GM12878 (cell line): ENCODE data around the gene ARIH2. TPM values are rescaled to one million over a fixed set of nuclear protein-coding genes. Genes with fewer than 3 reads are reported as not detected.

ENCODE experiments used
- ATAC-seq: fragments of 200-7000 bp; cut with Tn5 transposase; 3 replicates; pipeline ENCODE4 v1.9.1; 2020; ENCODE audit warnings: mild to moderate bottlenecking, moderate library complexity
- BruUV-seq: library from RNA; stranded (reverse); fragments of 400-500 nt; replicated peaks from 2 replicates; lab custom pipeline; 2021; lab: Mats Ljungman, UMichigan
- CTCF ChIA-PET: fragments of 300-600 bp; sonication (Branson Sonifier 250); formaldehyde crosslinking; extraction: SDS; loops from one replicate; lab custom pipeline; 2021; ENCODE audit warnings: inconsistent platforms; lab: Yijun Ruan, JAX
- POLR2A ChIA-PET: fragments of 350-600 bp; formaldehyde crosslinking; extraction: SDS; loops from one replicate; lab custom pipeline; 2021; ENCODE audit warnings: inconsistent platforms; lab: Charles Lee
- RAD21 ChIA-PET: fragments of 300-600 bp; sonication (Branson Sonifier 250); formaldehyde crosslinking; loops from one replicate; lab custom pipeline; 2023; ENCODE audit warnings: antibody characterized with exemption; ENCODE audit not compliant: unreplicated experiment; lab: Charles Lee
- SMC1A ChIA-PET: fragments of 300-600 bp; sonication (Branson Sonifier 250); formaldehyde crosslinking; loops from one replicate; lab custom pipeline; 2023; ENCODE audit not compliant: unreplicated experiment, uncharacterized antibody; lab: Charles Lee
- DNase-seq: peaks from one replicate; pipeline ENCODE4 v3.0.0-alpha.2; 2011; ENCODE audit warnings: low read depth, low spot score
- FAIRE-seq: peaks from 3 replicates; lab custom pipeline; 2011; peaks lifted over from hg19 to GRCh38; lab: Jason Lieb, UNC
- H2AFZ ChIP-seq: 2 replicates; pipeline ENCODE4 v1.6.0; 2011; ENCODE audit warnings: low read depth, low read length, control low read depth; ENCODE audit not compliant: control insufficient read depth
- H3K27ac ChIP-seq: 2 replicates; pipeline ENCODE4 v1.5.1; 2011; ENCODE audit warnings: control low read depth; ENCODE audit not compliant: control insufficient read depth, insufficient read depth
- H3K27me3 ChIP-seq, 2 experiments: replicated peaks in 1 of 2; 2 replicates each; pipeline versions ENCODE4 v1.6.0 to v1.6.1; 2011; ENCODE audit warnings: low read length in 1 of 2; ENCODE audit not compliant: control insufficient read depth in 2 of 2, insufficient read depth in 2 of 2
- H3K36me3 ChIP-seq, 2 experiments: 2 replicates each; pipeline ENCODE4 v1.5.1; 2011; ENCODE audit warnings: low read length in 1 of 2; ENCODE audit not compliant: control insufficient read depth in 2 of 2, insufficient read depth in 2 of 2
- H3K4me1 ChIP-seq: 2 replicates; pipeline ENCODE4 v1.6.1; 2011; ENCODE audit warnings: mild to moderate bottlenecking, low read length, moderate library complexity, mixed read lengths; ENCODE audit not compliant: control insufficient read depth, insufficient read depth
- H3K4me2 ChIP-seq: 2 replicates; pipeline ENCODE4 v1.6.0; 2011; ENCODE audit warnings: control low read depth; ENCODE audit not compliant: control insufficient read depth, insufficient read depth
- H3K4me3 ChIP-seq: fragments of 200-600 bp; sonication (generic); 2 replicates; pipeline ENCODE4 v1.5.1; 2016
- H3K79me2 ChIP-seq: 2 replicates; pipeline ENCODE4 v1.6.0; 2011; ENCODE audit warnings: low read length; ENCODE audit not compliant: control insufficient read depth, insufficient read depth
- H3K9ac ChIP-seq: 2 replicates; pipeline ENCODE4 v1.8.0; 2011; ENCODE audit warnings: low read length, control low read depth, mixed read lengths; ENCODE audit not compliant: control insufficient read depth, insufficient read depth
- H3K9me3 ChIP-seq: replicated peaks from 3 replicates; pipeline ENCODE4 v1.5.1; 2011; ENCODE audit warnings: mild to moderate bottlenecking, low read length; ENCODE audit not compliant: control insufficient read depth, insufficient read depth
- H4K20me1 ChIP-seq: 2 replicates; pipeline ENCODE4 v1.6.0; 2011; ENCODE audit not compliant: control insufficient read depth, insufficient read depth
- CBX3 ChIP-seq: fragments of 200-600 bp; sonication (generic); IDR thresholded peaks from 2 replicates; pipeline ENCODE4 v1.6.1; 2016; ENCODE audit warnings: low read depth, borderline replicate concordance
- CBX5 ChIP-seq: sonication (generic); IDR thresholded peaks from 2 replicates; pipeline ENCODE4 v1.6.1; 2016; ENCODE audit warnings: low read depth, moderate library complexity, mild to moderate bottlenecking, inconsistent platforms
- CHD4 ChIP-seq: fragments of 200-600 bp; sonication (generic); IDR thresholded peaks from 2 replicates; pipeline ENCODE4 v1.6.1; 2016; ENCODE audit warnings: mild to moderate bottlenecking
- EGR1 ChIP-seq, 2 experiments: IDR thresholded peaks; 1 replicate in 1 of 2; 2 replicates in 1 of 2; pipeline ENCODE4 v1.6.1; 2011 to 2012; ENCODE audit warnings: low read depth in 2 of 2, low read length in 2 of 2, borderline replicate concordance in 1 of 2, mild to moderate bottlenecking in 1 of 2, moderate library complexity in 1 of 2
- ESRRA ChIP-seq: IDR thresholded peaks from 2 replicates; pipeline ENCODE4 v1.6.1; 2012; ENCODE audit warnings: mild to moderate bottlenecking, low read length, improper control_type of control experiment
- HDAC6 ChIP-seq: fragments of 200-600 bp; sonication (generic); IDR thresholded peaks from one replicate; pipeline ENCODE4 v1.8.0; 2017; ENCODE audit warnings: antibody characterized with exemption; ENCODE audit not compliant: unreplicated experiment
- MYB ChIP-seq: fragments of 150-350 bp; IDR thresholded peaks from 2 replicates; pipeline ENCODE4 v1.6.1; 2014; ENCODE audit warnings: mild to moderate bottlenecking, low read depth, low read length, borderline replicate concordance
- NFXL1 ChIP-seq: fragments of 450-650 bp; IDR thresholded peaks from 2 replicates; pipeline ENCODE4 v1.6.1; 2017; ENCODE audit warnings: antibody characterized with exemption, mild to moderate bottlenecking, borderline replicate concordance
- PML ChIP-seq: IDR thresholded peaks from 2 replicates; pipeline ENCODE4 v1.6.1; 2012; ENCODE audit warnings: low read length, inconsistent platforms
- RAD51 ChIP-seq: fragments of 450-650 bp; IDR thresholded peaks from 2 replicates; pipeline ENCODE4 v1.6.1; 2016; ENCODE audit warnings: moderate library complexity, mild to moderate bottlenecking, inconsistent platforms
- RELA ChIP-seq: fragments of 450-650 bp; IDR thresholded peaks from 2 replicates; pipeline ENCODE4 v1.8.0; 2014; ENCODE audit warnings: borderline replicate concordance; ENCODE audit not compliant: partially characterized antibody
- STAT1 ChIP-seq: fragments of 450-650 bp; conservative IDR thresholded peaks from 2 replicates; pipeline ENCODE4 v1.6.1; 2014; ENCODE audit warnings: antibody characterized with exemption, mild to moderate bottlenecking
- TARDBP ChIP-seq: IDR thresholded peaks from 2 replicates; pipeline ENCODE4 v1.6.1; 2016; ENCODE audit warnings: borderline replicate concordance
- TCF7 ChIP-seq: IDR thresholded peaks from 2 replicates; pipeline ENCODE4 v1.6.1; 2014; ENCODE audit warnings: antibody characterized with exemption, borderline replicate concordance
- WGBS: methylation state at CpG from one replicate; pipeline ENCODE4 v1.1.6; 2016; ENCODE audit warnings: low lambda C conversion rate; ENCODE audit not compliant: insufficient replicate concordance, insufficient coverage; ENCODE audit errors: missing lambda C conversion rate; 5-methylcytosine and 5-hydroxymethylcytosine counted together
- in situ Hi-C: fragments of 300-500 bp; cut with MboI; formaldehyde crosslinking; loops from 9 replicates; pipeline ENCODE4 v1.14.3; 2018; ENCODE audit warnings: mixed read lengths
- intact Hi-C: fragments of 100-400 bp; cut with micrococcal nuclease; formaldehyde crosslinking; loops from one replicate; pipeline ENCODE4 v1.14.2; 2022; ENCODE audit not compliant: unreplicated experiment
- polyA plus RNA-seq, 11 experiments: library from polyadenylated mRNA; depleted of rRNA in 4 of 11; unstranded in 6 of 11; stranded (reverse) in 5 of 11; fragments of >200 nt; fragmentation: Nextera tagmentation in 4 of 11; fragmentation: Illumina TruSeq in 1 of 11; extraction: Ambion mirVana in 4 of 11; extraction: Trizol in 1 of 11; gene quantifications; 1 replicate in 1 of 11; 2 replicates in 10 of 11; pipeline versions ENCODE4 v1.2.1 to v1.2.3, GENCODE V29; 2011 to 2016; ENCODE audit warnings: inconsistent platforms in 2 of 11, missing spikeins in 2 of 11, low read depth in 1 of 11
- total RNA-seq, 4 experiments: library from RNA; depleted of rRNA in 3 of 4; stranded (reverse); fragments of >200 nt in 3 of 4; fragmentation: Illumina TruSeq in 1 of 4; extraction: Trizol in 1 of 4; gene quantifications; 2 replicates each; pipeline versions ENCODE4 v1.2.1 to v1.2.3, GENCODE V29; 2013 to 2021
- TF ChIP-seq, protein P1 (sequence below): fragments of 450-650 bp; IDR thresholded peaks from 2 replicates; pipeline ENCODE4 v1.6.1; 2016; ENCODE audit warnings: mild to moderate bottlenecking
- TF ChIP-seq, protein P2 (sequence below): IDR thresholded peaks from 2 replicates; pipeline ENCODE4 v1.6.1; 2011; ENCODE audit warnings: borderline replicate concordance, low read depth, mild to moderate bottlenecking, moderate library complexity, mixed read lengths, low read length; ENCODE audit not compliant: insufficient read depth; ENCODE audit errors: extremely low read length
- TF ChIP-seq, protein P3 (sequence below): IDR thresholded peaks from 2 replicates; pipeline ENCODE4 v1.6.1; 2012; ENCODE audit warnings: low read depth, low read length, improper control_type of control experiment
- TF ChIP-seq, protein P4 (sequence below): fragments of 450-650 bp; IDR thresholded peaks from 2 replicates; pipeline ENCODE4 v1.6.1; 2017; ENCODE audit warnings: low read depth, mild to moderate bottlenecking, moderate library complexity

The ARIH2 gene
- total and polyA plus RNA-seq, 10 of the 15 experiments (the other 5 are each of a cell fraction or from before 2014, with no cell fraction given), result 18.7 to 74.7 (median 63.7) TPM

DNA sequence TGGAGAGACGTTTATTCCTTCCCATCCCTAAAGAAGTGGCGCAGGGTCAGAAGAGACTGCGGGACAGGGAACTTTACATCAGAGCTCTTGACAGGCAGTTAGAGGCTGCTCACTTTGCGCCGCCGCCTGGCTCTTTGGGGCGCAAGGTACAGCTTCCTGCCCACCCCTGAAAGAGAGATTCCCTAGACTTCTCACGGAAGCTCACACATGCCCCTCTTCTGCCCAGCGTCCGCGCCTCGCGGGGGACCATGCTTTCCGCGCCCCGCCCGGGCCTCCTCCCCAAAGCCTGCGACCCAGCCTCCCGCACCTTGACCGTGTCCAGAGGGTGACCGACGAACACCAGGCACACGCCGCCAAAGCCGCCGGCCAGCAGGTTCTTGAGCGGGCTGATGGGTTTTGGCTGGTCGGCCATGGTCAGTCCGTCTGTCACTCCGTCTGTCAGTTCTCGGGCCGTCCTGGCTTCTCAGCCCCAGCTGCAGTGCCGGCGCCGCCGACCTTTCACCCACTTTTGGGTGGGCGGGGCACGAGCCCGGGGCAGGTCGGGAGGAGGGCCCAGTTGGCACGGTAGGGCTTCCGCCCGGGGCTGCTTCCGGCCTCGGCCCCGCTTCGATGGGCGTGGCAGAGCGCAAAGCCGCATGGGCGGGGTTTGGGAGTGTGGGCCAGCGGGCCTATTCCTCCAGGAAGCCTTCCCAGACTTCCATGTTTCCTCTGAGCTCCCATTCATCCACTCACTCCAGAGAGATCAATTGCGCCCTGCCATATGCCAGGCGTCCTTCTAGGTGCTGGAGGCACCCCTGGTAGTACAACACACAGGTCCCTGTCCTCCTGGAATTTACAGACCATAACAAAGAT lies 20.0 kb upstream of the ARIH2 start, which contains the start of gene SLC25A20:
Gene SLC25A20, minus strand, starts transcription at position 500 of the 852 bp plus-strand sequence. Its CDS starts 88 bp downstream, at position 412.
- DNase-seq (peak; percentile 63), FAIRE-seq (no peak), ATAC-seq (peak; percentile 98)
- intact Hi-C loops (loop anchor here (2.0 to 5.0 kb wide), 2 partner anchors 20 to 51 kb away; partner anchors contain the start of genes ARIH2 and PRKAR2A), in situ Hi-C loops (no loop called here)
- ChIA-PET POLR2A (interaction anchor here (0.5 to 2.1 kb wide), 8 partner anchors 10 to 183 kb away, joined by 3 to 20 read pairs (median 4); partner anchors contain the start of gene ARIH2), RAD21 (interaction anchor here (0.5 to 2.0 kb wide), 14 partner anchors 17 to 182 kb away, joined by 3 to 14 read pairs (median 3); partner anchors contain the start of genes ARIH2, IP6K2, PRKAR2A and WDR6), SMC1A (interaction anchor here (0.9 to 3.0 kb wide), 9 partner anchors 21 to 159 kb away, joined by 3 to 14 read pairs (median 3); partner anchors contain the start of gene ARIH2), CTCF (interaction anchor here (0.7 to 3.2 kb wide), 14 partner anchors 9 to 183 kb away, joined by 3 to 12 read pairs (median 3); partner anchors contain the start of gene ARIH2)
- no peaks in the 10 kb centered on the region for H3K27me3 ChIP-seq
- H3K27ac ChIP-seq, result peak within 1 kb of the TSS; percentile 66
- peak within 1 kb of the TSS; percentile 75 for H3K4me3 ChIP-seq
- under 1% methylated on average over 54 of the region's 54 CpGs for WGBS
- peak within 1 kb of the TSS; percentile 70 for H3K9ac ChIP-seq
- BruUV-seq, result TSS peak; percentile 86
- H3K79me2 ChIP-seq, result peaks cover 2% of the 10 kb centered on the region
- H3K4me1 ChIP-seq, result peaks cover 18% of the 10 kb centered on the region
- peak within 1 kb of the TSS; percentile 92 for H2AFZ ChIP-seq
- H3K9me3 ChIP-seq, result no peaks in the 10 kb centered on the region
- no peaks in the 10 kb centered on the region for H4K20me1 ChIP-seq
- peak within 1 kb of the TSS; percentile 97 for H3K4me2 ChIP-seq
- H3K36me3 ChIP-seq, result no peaks in the 10 kb centered on the region
- TF ChIP-seq CBX3 (no peak), MYB (no peak), RAD51 (no peak), EGR1 (IDR thresholded peaks at IDR 0.05; ENCODE audit: borderline replicate concordance in 1 of 2, low read depth in 2 of 2, low read length in 2 of 2) (peak in 1 of 2 experiments; percentile 32; a peak in 1 of 3 replicates), PML (no peak; the same call in 1 of the 2 replicates), TCF7 (no peak), NFXL1 (no peak), STAT1 (no peak), ESRRA (no peak), RELA (no peak), CBX5 (0 out of 2 replicates have a peak, but pooled peaks have one; percentile 34), HDAC6 (no peak), TARDBP (no peak), CHD4 (no peak)
- TF ChIP-seq, protein P1, sequence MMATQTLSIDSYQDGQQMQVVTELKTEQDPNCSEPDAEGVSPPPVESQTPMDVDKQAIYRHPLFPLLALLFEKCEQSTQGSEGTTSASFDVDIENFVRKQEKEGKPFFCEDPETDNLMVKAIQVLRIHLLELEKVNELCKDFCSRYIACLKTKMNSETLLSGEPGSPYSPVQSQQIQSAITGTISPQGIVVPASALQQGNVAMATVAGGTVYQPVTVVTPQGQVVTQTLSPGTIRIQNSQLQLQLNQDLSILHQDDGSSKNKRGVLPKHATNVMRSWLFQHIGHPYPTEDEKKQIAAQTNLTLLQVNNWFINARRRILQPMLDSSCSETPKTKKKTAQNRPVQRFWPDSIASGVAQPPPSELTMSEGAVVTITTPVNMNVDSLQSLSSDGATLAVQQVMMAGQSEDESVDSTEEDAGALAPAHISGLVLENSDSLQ, result peak; percentile 63
- TF ChIP-seq, protein P2, sequence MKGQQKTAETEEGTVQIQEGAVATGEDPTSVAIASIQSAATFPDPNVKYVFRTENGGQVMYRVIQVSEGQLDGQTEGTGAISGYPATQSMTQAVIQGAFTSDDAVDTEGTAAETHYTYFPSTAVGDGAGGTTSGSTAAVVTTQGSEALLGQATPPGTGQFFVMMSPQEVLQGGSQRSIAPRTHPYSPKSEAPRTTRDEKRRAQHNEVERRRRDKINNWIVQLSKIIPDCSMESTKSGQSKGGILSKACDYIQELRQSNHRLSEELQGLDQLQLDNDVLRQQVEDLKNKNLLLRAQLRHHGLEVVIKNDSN, result no peak
- TF ChIP-seq, protein P3, sequence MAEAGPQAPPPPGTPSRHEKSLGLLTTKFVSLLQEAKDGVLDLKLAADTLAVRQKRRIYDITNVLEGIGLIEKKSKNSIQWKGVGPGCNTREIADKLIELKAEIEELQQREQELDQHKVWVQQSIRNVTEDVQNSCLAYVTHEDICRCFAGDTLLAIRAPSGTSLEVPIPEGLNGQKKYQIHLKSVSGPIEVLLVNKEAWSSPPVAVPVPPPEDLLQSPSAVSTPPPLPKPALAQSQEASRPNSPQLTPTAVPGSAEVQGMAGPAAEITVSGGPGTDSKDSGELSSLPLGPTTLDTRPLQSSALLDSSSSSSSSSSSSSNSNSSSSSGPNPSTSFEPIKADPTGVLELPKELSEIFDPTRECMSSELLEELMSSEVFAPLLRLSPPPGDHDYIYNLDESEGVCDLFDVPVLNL, result no peak
- TF ChIP-seq, protein P4, sequence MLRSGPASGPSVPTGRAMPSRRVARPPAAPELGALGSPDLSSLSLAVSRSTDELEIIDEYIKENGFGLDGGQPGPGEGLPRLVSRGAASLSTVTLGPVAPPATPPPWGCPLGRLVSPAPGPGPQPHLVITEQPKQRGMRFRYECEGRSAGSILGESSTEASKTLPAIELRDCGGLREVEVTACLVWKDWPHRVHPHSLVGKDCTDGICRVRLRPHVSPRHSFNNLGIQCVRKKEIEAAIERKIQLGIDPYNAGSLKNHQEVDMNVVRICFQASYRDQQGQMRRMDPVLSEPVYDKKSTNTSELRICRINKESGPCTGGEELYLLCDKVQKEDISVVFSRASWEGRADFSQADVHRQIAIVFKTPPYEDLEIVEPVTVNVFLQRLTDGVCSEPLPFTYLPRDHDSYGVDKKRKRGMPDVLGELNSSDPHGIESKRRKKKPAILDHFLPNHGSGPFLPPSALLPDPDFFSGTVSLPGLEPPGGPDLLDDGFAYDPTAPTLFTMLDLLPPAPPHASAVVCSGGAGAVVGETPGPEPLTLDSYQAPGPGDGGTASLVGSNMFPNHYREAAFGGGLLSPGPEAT, result peak; percentile 52; the same call in 1 of the 2 replicates
